ENCODE results near the gene DMRT3. TPM values are rescaled to one million over a fixed set of nuclear protein-coding genes. Genes with fewer than 3 reads are reported as not detected.

The DMRT3 gene, protein sequence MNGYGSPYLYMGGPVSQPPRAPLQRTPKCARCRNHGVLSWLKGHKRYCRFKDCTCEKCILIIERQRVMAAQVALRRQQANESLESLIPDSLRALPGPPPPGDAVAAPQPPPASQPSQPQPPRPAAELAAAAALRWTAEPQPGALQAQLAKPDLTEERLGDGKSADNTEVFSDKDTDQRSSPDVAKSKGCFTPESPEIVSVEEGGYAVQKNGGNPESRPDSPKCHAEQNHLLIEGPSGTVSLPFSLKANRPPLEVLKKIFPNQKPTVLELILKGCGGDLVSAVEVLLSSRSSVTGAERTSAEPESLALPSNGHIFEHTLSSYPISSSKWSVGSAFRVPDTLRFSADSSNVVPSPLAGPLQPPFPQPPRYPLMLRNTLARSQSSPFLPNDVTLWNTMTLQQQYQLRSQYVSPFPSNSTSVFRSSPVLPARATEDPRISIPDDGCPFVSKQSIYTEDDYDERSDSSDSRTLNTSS
- not detected in 2 replicates for total RNA-seq

DNA sequence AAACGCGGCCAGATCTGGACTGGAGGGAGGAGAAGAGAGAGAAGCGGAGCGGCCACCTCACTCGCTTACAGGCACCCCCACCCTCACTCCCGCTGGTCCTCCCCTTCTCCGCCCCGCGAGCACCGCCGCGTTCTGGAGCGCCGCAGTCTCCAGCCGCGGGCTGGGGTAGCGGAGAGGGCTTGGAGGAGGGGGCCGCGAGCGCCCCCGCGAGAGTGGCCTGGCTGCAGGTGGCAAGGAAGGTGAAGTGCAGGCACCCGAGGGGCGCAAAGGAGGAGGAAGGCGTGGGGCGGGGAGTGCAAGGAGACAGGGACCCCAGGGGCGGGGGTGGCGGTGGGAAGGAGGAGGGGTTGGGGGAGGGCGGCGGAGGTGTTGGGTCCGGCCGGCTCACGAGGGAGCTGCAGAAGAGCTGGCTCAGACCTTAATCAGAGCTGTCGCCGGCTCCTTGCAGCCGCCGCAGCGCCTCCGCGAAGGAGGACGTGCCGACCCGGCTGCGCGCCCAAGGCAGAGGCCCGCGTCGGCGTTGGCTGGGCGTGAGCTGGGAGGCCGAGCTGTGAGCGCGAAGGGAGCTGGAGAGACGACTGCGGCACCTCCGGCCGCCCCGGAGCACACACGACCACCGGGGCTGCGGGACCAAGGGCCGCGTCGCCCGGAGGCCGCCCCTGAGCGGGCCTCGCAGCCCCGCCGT lies at the start of gene DMRT3:
Gene DMRT3, plus strand, starts transcription at position 398 of the 685 bp plus-strand sequence. CDS start 347 bp downstream, outside the sequence.

Other genes with a start within 250 kb of the DMRT3 start
- gene DMRT1, start 135.0 kb upstream of the DMRT3 start, total RNA-seq, result not detected in 2 replicates
- gene DMRT2, start 73.7 kb downstream of the DMRT3 start, total RNA-seq, result 0.24 and 1.1 TPM in 2 replicates

Data from tracheal epithelial cell (primary cell).